Suppressor macrophage treated with lipopolysaccharide for 1 hour (primary cell): ENCODE results near the gene DPP6.

Experiments used
- DNase-seq, 3 donors: peaks; one replicate each; pipeline ENCODE4 v3.0.0-alpha.2; 2020 to 2022

The DPP6 gene

DNA sequence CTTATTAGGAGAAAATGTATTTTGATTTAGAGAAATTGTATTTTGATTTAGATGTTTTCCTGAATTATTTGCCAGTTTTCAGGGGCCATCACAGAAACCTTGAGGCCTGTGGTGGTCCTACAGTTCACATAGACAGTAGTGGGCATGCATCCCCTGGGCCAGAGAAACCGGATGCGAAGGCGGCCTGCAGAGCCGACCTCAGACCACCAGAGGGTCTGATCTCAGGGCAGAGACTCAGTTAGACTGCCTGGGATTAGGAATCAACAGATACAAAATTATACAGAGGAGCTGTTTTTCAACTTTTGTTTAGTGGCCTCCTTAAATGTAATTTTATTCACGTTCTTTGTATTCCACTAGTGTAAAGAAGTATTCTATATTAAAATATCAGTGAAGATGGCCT is 792.3 kb downstream of the DPP6 start:
- no peak for DNase-seq

DNA sequence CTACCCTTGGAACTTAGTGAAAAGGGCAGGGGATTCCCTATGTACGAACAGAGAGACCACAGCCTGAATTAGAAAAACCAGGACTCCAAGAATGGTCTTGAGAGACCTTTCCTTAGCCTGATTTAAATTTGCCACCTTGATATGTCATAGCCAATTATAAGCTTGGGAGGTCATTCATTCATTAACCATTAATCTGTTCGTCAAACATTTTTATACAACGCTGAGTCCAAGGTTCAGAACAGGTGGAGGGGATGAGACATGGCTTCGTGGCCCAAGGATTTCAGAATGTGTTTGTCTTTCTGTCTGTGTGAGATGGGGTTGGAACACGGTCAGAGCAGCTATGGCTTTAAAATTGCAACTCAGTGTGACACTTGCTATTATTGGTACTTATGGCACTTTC is 792.8 kb downstream of the DPP6 start:
- no peak for DNase-seq

DNA sequence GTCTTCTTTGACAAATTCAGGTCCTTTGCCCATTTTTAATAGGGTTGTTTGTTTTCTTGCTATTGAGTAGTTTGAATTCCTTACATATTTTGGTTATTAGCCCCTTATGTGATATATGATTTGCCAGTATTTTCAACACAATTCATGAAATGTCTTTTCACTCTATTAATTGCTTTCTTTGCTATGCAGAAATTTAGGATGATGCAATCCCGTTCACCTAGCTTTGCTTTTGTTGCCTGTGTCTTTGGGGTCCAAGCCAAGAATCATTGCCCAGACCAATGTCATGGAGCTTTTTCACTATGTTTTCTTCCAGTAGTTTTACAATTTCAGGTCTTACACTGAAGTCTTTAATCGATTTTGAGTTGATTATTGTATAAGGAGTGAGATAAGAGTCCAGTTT is 796.3 kb downstream of the DPP6 start:
- no peak for DNase-seq

DNA sequence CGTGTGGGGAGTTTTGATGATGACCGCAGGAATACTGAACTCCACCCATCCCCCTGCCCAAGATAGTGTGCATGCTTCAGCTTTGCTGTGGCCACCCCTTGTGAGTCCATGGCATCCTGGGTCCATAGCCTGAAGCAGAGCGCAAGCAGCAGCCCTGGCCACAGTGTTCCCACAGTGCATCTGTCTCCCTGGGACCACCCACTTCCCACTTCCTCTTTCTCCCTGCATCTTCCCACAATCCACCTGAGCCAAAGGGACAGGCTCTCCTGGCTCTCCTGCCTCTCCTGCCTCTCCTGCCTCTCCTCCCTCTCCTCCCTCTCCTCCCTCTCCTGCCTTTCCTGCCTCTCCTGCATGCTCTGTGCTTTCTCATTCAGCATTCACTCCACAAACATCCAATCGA is 800.0 kb downstream of the DPP6 start:
- no peak for DNase-seq

DNA sequence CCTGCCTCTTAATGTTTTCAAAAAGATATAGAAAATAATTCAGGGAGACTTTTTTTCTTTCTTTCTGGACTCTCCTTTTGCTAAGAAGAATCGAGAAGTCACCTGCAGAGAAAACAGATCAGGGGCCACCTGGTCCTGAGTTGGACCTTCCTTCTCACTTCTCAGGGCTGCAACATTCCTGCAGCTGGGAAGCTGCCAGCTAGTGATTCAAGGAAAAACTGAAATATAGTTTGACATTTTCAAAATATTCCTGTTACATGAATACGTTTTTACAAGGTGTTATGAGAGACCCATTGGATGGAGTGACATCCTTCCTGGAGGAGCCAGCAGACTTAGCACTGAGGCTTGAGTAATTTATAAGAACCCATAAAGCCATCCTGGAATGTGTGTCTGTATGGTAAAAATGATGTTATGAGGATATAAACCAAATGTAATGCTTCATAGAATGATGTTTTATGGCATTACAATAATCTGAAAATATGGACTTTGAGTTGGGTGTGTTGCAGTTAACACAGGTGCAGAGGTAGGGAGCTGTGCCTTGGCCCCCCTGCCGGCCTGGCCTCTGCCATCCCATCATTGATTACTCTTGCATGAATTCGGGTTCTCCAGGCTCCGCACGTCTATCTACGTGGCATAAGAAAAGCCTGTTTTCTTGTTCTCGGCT is 801.0 kb downstream of the DPP6 start:
- DNase-seq = no peak

DNA sequence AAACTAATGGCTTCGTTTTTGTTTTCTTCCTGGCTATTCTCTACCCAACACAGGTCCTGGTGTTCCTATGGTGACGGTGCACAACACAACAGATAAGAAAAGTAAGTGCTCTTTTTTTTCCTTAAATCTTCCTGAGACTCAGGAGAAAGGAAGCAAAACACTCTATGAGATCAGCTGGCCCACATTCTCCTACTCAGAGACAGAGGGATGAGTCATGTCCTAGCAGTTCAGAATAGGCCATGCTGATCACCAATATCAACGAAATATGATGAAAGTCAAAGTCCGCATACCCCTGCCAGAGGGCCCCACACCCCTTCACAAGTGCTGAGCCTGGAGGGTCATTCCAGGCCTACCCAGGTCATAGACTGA is 801.5 kb downstream of the DPP6 start:
- no peak for DNase-seq

DNA sequence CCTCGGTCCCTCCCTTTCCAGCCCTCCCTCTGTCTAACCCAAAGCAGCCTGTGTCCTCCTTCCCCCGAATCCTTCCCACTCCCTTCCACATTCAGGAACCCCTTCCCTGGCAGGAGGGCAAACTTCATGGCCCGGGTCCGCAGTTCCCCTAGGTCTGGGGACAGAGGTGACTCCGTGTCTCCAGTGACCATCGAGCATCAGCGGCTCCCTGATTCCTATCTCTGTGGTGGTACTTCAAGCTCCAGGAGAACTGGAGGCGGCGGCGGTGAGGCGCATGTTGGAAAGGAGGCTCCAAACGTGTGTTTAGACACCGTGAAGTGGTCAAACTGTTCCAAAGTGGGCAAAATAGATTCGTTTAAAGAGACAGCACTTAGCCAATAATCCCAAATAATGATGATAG is 802.6 kb downstream of the DPP6 start:
- no peak for DNase-seq

DNA sequence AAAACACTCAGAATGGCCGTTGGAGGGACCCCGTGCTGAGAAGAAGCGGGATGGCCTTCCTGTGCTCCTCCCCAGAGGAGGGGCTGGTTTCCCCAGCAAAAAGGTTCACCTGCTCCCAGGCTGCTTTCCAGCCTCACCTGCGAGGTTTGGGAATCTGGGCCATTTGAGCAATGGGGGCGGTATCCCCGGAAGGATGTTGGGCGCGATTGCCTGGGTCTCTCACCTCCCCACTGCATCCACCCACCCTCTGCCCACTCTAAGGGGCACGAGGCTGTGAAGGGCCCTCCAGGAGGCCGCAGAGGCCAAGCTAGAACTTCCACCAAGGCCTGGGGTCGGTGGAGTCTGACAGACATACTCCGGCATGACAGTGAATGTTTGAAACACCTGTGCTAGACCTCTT is 803.2 kb downstream of the DPP6 start:
- no peak for DNase-seq

DNA sequence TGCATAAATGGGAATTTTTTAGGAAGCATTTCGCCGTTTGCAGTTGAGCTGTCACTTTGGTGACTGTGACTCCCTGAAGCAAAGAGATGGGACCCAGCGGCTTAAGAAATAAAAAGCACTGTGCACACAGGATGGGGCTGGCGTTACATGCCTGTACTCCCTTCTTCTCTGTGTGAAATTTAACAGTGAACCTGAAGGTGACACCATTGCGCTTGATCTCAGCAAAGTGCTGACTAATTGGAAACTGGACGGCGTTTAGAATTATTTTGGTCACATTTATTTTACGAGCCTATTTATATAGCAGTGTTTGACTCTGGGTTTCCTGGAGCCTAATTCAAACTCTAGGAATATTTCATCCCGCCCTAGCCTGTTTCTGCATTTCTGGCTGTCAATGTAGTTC is 804.5 kb downstream of the DPP6 start:
- no peak for DNase-seq

DNA sequence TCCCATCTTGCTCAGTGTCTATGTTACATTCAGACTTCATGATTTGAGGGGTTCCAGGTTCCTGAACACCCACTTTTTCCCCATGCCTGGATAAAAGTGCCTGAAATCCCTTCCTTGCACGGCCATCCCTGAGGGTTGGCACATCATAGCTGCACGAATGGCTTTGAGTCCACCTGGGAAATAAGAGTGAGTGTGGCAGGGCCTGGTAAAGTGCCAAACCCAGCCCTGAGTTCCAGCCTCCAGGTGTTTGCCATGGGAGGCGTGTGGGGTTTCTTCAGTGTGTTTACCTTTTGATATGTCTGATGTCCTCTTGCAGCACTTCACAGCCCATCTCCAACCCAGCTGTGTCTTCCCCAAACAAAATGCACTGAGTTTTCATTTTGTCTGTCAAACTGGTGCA is 805.0 kb downstream of the DPP6 start:
- DNase-seq = no peak

DNA sequence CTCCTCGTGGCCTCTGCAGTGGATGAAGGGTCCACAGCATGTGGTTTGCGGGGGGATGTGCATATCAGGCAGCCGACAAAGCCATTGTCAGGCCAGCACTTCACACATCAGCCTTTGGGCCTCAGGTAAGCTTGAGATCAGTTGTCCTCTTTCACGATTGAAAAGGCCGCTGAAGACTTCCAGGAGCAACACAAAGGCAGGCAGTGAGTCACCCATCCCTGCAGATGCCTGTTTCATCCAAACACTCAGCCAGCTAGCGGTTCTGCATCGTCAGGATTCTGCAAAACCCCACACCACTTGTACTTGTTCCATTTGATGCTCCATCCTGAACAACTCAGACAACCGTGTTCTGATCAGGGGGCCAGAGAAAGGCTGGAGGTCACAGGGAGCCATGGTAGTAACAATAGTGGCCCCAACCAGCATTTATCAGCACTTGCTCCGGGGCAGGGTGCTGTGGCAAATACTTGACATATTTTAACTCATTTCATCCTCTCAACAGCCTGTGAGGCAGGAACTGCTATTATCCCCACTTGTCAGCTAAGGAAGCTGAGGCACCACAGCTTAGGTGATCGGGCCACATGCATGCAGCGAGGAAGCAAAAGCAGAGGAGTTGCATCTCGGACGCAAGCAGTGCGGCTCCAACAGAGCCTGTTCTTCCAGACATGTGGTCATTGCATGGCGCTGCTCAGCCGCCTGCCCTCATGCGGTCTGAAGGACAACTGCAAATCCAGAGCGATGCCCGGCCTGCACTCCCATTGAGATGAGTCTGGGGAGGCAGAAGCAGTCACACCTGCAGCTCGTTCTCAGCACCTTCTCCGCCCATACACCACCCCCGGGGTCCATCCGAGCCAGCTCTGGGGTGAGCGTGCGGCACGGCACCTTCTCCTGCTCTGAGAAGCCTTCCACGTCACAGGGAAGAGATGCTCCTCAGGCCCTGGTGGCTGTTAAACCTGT is 805.8 kb downstream of the DPP6 start:
- DNase-seq = no peak

DNA sequence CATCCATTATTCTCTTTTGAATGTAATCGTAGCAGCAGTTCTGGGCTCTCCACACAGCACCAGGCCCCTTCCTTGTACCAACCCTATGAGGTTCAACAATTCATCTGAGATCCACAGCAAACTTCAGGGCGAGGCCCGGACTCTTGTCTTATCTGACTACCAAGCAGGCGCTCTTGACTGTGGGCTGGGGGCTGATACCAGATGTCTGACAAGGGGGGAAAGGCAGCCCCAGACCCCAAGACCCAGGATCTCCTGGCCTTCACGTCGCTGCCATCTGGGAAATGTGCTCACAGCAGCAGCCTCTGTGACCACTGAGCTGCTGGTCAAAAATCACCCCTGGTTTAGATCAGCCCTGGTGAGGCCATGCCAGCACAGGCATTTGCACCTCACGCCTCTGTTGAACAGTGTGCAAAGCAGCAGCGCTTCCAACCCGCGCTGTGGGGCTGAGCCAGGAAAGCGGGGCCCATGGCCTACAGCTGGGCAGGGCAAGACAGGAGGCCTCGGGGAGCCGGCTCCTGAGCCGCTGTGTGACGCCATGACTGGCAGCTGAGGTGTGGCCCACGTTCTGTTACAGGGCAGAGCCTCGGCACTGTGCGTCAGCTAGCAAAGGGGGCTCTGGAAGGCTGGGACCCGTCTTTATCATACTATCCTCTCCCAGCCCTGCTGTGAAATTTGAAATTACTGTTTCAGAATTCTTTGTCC is 806.8 kb downstream of the DPP6 start:
- no peak for DNase-seq

DNA sequence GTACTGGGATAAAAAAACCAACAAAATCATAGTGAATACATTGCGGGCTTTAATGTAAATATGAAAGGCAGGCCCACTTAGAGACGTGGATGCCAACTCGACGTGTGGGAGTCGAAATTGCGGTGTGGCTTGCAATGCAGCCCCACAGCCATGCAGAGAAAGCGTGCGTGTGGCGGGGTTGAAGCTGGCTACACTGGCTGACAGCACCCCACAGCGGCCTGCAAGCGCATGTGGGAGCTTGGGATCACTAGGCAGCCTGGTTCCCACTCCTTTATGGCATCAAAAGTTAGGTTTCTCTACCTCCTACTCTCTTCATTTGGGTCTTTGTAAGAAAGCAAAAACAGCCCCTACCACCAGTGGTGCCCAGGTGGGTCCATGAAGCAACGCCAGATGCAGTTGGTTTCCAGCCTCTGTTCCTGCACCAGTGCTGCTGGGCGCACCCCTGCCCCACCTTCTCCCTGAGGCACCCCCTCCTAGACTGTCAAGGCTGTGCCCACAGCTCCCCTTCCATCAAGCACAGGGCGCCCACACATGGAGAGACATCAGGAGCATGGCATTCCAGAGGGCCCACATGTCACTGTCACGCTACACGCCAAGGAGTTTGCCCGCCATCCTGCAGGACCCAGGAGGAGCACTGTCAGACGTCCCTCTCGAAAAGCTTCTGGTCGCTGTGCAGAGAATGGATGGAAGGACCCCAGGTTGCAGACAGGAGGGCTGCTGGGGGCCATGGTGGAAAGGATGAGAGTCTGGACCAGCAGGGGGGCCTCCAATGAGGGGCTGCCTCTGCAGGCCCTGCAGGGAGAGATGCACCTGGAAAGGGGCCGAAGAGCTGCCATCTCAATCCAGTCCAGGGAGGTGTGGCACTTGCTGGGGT is 807.8 kb downstream of the DPP6 start:
- DNase-seq = no peak

DNA sequence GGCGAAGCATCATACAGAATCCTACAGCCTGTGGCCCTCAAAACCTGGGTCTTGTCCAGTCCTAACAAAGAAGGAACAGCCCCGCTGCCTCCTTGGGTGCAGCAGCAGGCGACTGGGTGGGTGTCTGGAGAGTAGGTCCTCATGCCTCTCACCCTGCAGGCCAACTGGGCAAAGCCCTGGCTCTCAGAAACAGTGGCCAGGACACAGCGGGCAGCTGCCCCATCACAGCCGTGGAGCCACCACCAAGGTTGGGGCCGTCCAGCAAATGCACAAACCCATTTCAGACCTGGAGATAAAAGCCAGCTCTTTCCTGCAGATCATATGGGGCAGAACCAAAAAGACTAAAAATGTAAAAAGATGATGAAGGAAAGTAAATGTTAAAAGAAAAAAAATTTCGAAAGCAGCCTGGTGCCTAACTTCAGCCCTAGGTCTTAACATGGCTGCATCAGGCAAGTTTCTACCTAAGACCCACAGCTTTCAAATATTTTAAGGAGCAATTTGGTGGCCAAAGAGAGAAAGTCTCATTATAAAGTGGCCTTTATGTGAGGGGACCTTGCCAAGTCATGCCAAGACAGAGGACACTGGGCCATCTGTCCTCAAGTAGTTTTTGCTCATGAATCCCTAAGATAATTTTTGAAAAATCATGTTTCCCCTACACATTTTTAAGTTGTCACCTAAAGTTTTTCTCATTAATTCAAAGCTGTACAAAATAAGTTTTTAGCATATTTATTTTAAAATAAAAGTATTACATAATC is 808.6 kb downstream of the DPP6 start:
- DNase-seq = no peak

DNA sequence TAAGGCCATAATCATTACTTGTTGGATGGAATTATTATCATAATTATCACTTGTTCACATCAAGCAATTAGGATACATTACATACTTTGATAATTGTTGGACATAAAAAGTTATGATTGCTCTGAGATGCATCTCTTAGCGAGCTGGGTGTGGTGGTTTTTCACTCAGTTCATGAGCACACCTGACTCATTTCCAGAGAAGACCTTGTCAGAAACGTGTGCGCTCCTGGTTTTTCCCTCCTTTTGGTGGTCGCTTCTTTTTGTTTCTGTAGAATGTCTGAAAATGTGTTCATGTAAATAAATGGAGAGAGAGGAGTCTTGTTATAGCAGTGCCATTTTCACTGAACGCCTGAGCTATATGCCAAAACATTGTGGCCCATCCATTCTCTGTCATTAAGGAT is 809.4 kb downstream of the DPP6 start:
- no peak for DNase-seq

DNA sequence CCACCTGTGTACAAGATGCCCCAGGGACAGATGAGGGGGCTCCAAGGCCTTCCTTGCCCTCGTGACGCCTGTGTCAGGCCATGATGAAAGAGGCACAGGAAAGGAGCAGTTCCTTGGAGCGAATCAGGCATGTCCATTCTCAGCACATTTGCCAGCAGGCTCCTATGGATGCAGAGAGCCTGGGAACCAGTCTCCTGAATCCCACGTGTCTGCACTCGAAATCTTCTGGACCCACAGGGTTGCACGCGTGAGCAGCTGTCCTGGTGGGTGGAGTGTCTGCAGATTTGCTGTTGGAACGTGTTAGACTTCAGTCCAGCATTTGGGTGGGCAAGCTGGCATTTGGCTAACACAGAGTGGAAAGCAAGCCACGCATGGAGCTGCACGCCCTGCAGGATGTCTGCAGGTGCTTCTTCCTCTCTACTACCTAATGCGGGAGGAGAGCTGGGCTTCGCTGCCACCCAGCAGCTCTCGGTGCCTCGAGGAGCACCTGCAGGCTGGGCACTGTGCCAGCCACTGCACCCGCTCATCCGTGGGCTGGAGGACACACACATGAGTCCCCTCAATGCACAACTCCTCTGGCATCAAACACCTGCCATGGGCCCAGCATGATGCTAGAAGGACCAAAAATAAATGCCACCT is 810.1 kb downstream of the DPP6 start:
- DNase-seq = no peak

DNA sequence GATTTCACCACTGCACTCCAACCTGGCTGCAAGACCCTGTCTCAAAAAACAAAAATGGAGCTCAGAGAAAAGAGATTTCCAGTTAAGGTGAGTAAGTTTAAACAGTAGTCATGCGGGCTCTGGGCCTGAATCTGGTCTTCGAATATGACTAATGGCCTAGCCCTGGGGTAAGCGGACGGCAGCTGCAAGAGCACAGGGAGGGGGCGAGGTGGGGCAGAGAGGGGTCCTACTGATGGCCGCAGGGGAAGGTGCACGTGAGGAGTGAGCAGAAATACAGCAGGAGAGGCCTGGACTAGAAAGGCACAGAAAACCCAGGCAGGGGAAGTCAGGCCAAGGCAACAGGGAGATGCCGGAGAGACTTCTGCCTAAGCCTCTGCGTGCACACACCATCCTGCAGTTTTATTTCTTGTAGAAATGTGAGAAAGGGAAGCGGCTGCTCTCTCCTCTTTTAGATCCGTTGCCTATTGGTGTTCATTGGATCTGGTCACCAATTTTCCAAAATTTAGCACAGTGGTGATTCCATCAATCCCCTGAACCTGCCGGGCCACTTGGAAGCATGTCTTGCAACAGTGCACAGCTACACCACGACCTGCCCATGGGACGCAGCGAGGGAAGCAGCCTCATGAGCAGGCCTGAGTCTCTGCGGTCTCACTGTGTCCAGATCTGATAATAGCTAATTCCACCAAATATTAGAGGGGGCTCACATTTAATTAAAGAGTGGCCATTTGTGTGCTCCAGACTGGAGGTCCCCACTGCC is 811.7 kb downstream of the DPP6 start:
- no peak for DNase-seq

DNA sequence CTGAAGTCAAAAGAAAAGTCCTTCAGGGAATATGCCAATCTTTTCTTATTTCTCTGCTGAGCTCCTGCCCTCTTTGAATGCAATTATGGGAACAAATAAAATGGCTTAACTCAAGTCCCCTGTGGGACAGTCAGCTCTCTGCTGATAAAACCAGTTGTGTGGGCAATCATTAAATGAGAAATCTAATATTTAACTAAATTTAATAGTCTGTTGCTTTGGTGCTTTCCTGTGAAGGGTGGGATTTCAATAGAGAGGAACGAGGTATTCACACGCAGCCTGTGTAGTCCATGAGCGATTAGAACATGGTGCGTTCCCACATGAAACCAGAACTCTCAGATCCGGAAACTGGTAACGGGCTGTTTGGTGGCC is 812.3 kb downstream of the DPP6 start:
- no peak for DNase-seq

DNA sequence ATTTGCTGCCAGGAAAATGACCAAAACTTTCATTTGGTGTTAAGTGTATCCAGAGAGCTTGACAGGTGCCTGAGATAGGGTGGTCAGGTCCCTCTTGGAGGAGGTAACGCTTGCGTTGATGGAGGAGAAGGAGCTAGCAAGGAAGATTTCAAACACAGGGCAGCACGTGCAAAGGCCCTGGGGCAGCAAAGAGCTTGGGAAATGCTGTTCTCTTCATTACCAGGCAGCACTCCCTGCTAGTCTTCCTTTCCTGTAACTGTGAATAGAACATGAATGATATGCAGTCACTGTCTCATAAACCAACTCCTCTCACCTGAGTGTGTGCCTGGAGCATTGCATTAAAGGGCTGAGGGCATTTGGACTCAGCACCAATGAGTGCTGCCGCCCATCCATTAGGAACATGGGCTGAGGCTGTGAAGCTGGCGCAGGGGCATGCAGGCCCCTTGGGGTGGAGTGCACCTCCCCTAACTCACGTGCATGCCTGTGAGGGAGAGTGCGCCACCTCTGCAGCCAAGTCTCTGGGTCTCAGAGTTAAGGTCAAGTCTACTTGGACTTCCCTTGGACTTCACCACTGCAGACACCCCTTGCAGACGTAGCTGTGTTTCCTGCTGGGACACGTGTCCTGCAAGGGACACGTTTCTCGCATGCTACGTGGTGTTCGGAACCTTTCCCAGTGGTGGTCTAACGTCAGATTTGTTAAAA is 813.9 kb downstream of the DPP6 start:
- no peak for DNase-seq

DNA sequence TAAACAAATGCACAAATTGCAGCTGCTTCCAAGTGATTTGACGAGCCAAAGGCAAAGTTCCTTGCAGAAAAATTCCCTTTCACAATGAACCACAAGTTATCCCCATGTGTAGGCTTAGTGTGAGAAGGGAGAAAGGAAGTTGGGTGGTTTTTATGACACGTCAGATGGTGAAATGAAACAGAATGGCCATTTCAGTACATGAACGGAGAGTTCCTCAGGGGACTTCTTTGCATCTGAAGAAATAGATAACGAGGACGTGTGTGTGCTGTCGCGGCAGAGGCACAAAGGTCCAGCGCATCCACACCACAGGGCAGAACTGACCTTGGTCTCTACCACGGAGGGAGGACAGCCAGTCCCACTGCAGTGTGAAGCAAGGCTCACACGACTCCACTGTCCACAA is 814.9 kb downstream of the DPP6 start:
- DNase-seq = peak in 1 of 3 donors; percentile 0
